DMS153 (cell line): Measurements from ENCODE around the gene CLEC2D.
"Not testable (repeated sequence)": the region's sequence is repeated elsewhere in the genome, so short reads cannot be mapped to it uniquely, and the experiment has no call there.

Experiments used
- DNase-seq: peaks from one replicate; lab custom pipeline; 2025; lab: John Stamatoyannopoulos, UW

CLEC2D gene

GRCh38 chr12:9660046-9660445, 9.5 kb upstream of the CLEC2D start:
- DNase-seq = no peak

- DNase-seq = no peak
These were observed 7.8 kb upstream of the CLEC2D start for GRCh38 chr12:9661720-9662119.

- no peak for DNase-seq
These were observed 7.0 kb upstream of the CLEC2D start for GRCh38 chr12:9662488-9662887.

- DNase-seq = no peak
These were observed 1.9 kb upstream of the CLEC2D start for GRCh38 chr12:9667403-9668160.

- DNase-seq = no peak
These were observed 1.1 kb upstream of the CLEC2D start for GRCh38 chr12:9668161-9669018.

- no peak for DNase-seq
These were observed 540 bp upstream of the CLEC2D start for GRCh38 chr12:9669019-9669326.

GRCh38 chr12:9672340-9672739, 2.8 kb downstream of the CLEC2D start:
- DNase-seq = not testable (repeated sequence)

GRCh38 chr12:9673404-9674225, 4.1 kb downstream of the CLEC2D start:
- DNase-seq = no peak

GRCh38 chr12:9674226-9674590, 4.7 kb downstream of the CLEC2D start:
- DNase-seq = no peak

- not testable (repeated sequence) for DNase-seq
These were observed 13.0 kb downstream of the CLEC2D start for GRCh38 chr12:9682508-9682907.

GRCh38 chr12:9682949-9683348, 13.4 kb downstream of the CLEC2D start:
- not testable (repeated sequence) for DNase-seq

GRCh38 chr12:9685366-9685765, 15.9 kb downstream of the CLEC2D start:
- not testable (repeated sequence) for DNase-seq

- no peak for DNase-seq
These were observed 16.4 kb downstream of the CLEC2D start for GRCh38 chr12:9685915-9686314.

GRCh38 chr12:9687228-9687627, 17.7 kb downstream of the CLEC2D start:
- no peak for DNase-seq

GRCh38 chr12:9692909-9693308, 23.4 kb downstream of the CLEC2D start:
- no peak for DNase-seq

GRCh38 chr12:9694241-9694640, 24.7 kb downstream of the CLEC2D start:
- DNase-seq = no peak

- not testable (repeated sequence) for DNase-seq
These were observed 25.6 kb downstream of the CLEC2D start for GRCh38 chr12:9695150-9695549.

GRCh38 chr12:9695661-9696060, 26.1 kb downstream of the CLEC2D start:
- not testable (repeated sequence) for DNase-seq

GRCh38 chr12:9697619-9698018, 28.1 kb downstream of the CLEC2D start:
- DNase-seq = no peak

GRCh38 chr12:9698681-9699080, 29.2 kb downstream of the CLEC2D start:
- no peak for DNase-seq

GRCh38 chr12:9699269-9699897, 29.9 kb downstream of the CLEC2D start:
- no peak for DNase-seq
